Vagina (tissue), 2 donors: ENCODE data around the gene MYRF. TPM values are rescaled to one million over a fixed set of nuclear protein-coding genes. Genes with fewer than 3 reads are reported as not detected.

Experiments
- DNase-seq, 2 donors: peaks; one replicate each; pipeline ENCODE4 v3.0.0-alpha.2; 2017; ENCODE audit errors: extremely low spot score in 2 of 2
- H3K27ac ChIP-seq: fragments of 200-600 bp; sonication (generic); one replicate; pipeline ENCODE4 v1.5.1; 2019
- H3K27me3 ChIP-seq: fragments of 200-600 bp; sonication (generic); one replicate; pipeline ENCODE4 v1.5.1; 2019
- H3K36me3 ChIP-seq, 2 donors: fragments of 200-600 bp; sonication (generic); one replicate each; pipeline ENCODE4 v1.5.1; 2017 to 2019
- H3K4me1 ChIP-seq: fragments of 200-600 bp; sonication (generic); one replicate; pipeline ENCODE4 v1.5.1; 2019
- H3K4me3 ChIP-seq, 2 donors: fragments of 200-600 bp; sonication (generic); 1 replicate in 1 of 2; 2 replicates in 1 of 2; pipeline ENCODE4 v1.5.1; 2016 to 2019
- H3K9me3 ChIP-seq: fragments of 200-600 bp; sonication (generic); one replicate; pipeline ENCODE4 v1.5.1; 2019
- CTCF ChIP-seq, 3 experiments: fragments of 450-650 bp in 2 of 3; fragments of 200-600 bp in 1 of 3; sonication (generic) in 1 of 3; IDR thresholded peaks; one replicate each; pipeline ENCODE4 v1.5.1; 2017 to 2019; ENCODE audit warnings: antibody characterized with exemption in 3 of 3, mild to moderate bottlenecking in 2 of 3, moderate library complexity in 2 of 3
- POLR2A ChIP-seq, 2 donors: fragments of 450-650 bp; IDR thresholded peaks; one replicate each; pipeline ENCODE4 v1.6.1; 2017; ENCODE audit warnings: antibody characterized with exemption in 2 of 2, mild to moderate bottlenecking in 2 of 2, moderate library complexity in 2 of 2
- POLR2AphosphoS5 ChIP-seq, 2 donors: sonication (generic); formaldehyde crosslinking; IDR thresholded peaks; one replicate each; pipeline ENCODE4 v1.9.0; 2017; ENCODE audit warnings: antibody characterized with exemption in 2 of 2, mild to moderate bottlenecking in 2 of 2, low read depth in 1 of 2; ENCODE audit not compliant: insufficient read depth in 1 of 2
- intact Hi-C: fragments of 100-400 bp; cut with DNase I; formaldehyde crosslinking; loops from one replicate; pipeline ENCODE4 v1.15.1; 2023
- total RNA-seq: library from RNA; depleted of rRNA; stranded (reverse); fragments of >200 nt; gene quantifications from one replicate; pipeline ENCODE4 v1.2.3, GENCODE V29; 2016

Gene MYRF
- total RNA-seq, 1 donor from 2014 or later, result 0.25 TPM

- DNase-seq, result no peak
- intact Hi-C loops, result no loop called here
- Histone ChIP-seq H3K36me3 (peaks cover 0 to 44% of the 10 kb centered on the region in 2 donors), H3K27ac (no peak overlapping the region), H3K27me3 (no peaks in the 10 kb centered on the region), H3K4me1 (no peaks in the 10 kb centered on the region), H3K9me3 (no peaks in the 10 kb centered on the region), H3K4me3 (no peak overlapping the region)
- TF ChIP-seq CTCF (IDR thresholded peaks at IDR 0.05) (no peak), POLR2A (IDR thresholded peaks at IDR 0.05) (no peak), POLR2AphosphoS5 (IDR thresholded peaks at IDR 0.05; ENCODE audit: insufficient read depth in 1 of 2, low read depth in 1 of 2) (no peak)
These were observed 32.0 kb downstream of the MYRF start for GRCh38 chr11:61784506-61784805.

- Histone ChIP-seq H3K36me3 (peaks cover 0 to 53% of the 10 kb centered on the region in 2 donors), H3K27me3 (no peaks in the 10 kb centered on the region), H3K27ac (no peak overlapping the region), H3K9me3 (no peaks in the 10 kb centered on the region), H3K4me1 (peaks cover 11% of the 10 kb centered on the region), H3K4me3 (no peak overlapping the region)
- no peak for TF ChIP-seq POLR2AphosphoS5 (IDR thresholded peaks at IDR 0.05; ENCODE audit: insufficient read depth in 1 of 2, low read depth in 1 of 2)
- TF ChIP-seq POLR2A (IDR thresholded peaks at IDR 0.05), result no peak
- TF ChIP-seq CTCF (IDR thresholded peaks at IDR 0.05), result no peak
- no peak for DNase-seq
- intact Hi-C loops, result loop anchor here (5.0 kb wide), 1 partner anchor 161 kb away; no protein-coding TSS in a partner anchor
These were observed 33.5 kb downstream of the MYRF start for GRCh38 chr11:61785837-61786402.

GRCh38 chr11:61787928-61788491 lies 35.6 kb downstream of the MYRF start:
- Histone ChIP-seq H3K9me3 (no peaks in the 10 kb centered on the region), H3K4me3 (no peak overlapping the region), H3K27me3 (no peaks in the 10 kb centered on the region), H3K27ac (no peak overlapping the region), H3K36me3 (peaks cover 0 to 53% of the 10 kb centered on the region in 2 donors), H3K4me1 (peaks cover 26% of the 10 kb centered on the region)
- no peak for DNase-seq
- TF ChIP-seq POLR2AphosphoS5 (IDR thresholded peaks at IDR 0.05; ENCODE audit: insufficient read depth in 1 of 2, low read depth in 1 of 2) (no peak), POLR2A (IDR thresholded peaks at IDR 0.05) (no peak), CTCF (IDR thresholded peaks at IDR 0.05) (no peak)
- intact Hi-C loops, result loop anchor here (5.0 kb wide), 1 partner anchor 159 kb away; no protein-coding TSS in a partner anchor

- DNase-seq, result no peak
- Histone ChIP-seq H3K4me1 (peaks cover 35% of the 10 kb centered on the region), H3K9me3 (no peaks in the 10 kb centered on the region), H3K27ac (peak overlapping the region; percentile 96), H3K27me3 (no peaks in the 10 kb centered on the region), H3K36me3 (peaks cover 0 to 36% of the 10 kb centered on the region in 2 donors), H3K4me3 (peak overlapping the region; percentile 79 to 84)
- intact Hi-C loops, result loop anchor here (10.0 kb wide), 2 partner anchors 103 to 313 kb away; partner anchors contain the start of gene FADS3
- no peak for TF ChIP-seq CTCF (IDR thresholded peaks at IDR 0.05)
- no peak for TF ChIP-seq POLR2AphosphoS5 (IDR thresholded peaks at IDR 0.05; ENCODE audit: insufficient read depth in 1 of 2, low read depth in 1 of 2)
- no peak for TF ChIP-seq POLR2A (IDR thresholded peaks at IDR 0.05)
These were observed 39.4 kb downstream of the MYRF start for GRCh38 chr11:61791737-61792309.
